HepG2 (cell line): ENCODE results near the gene LNX2. TPM values are rescaled to one million over a fixed set of nuclear protein-coding genes. Genes with fewer than 3 reads are reported as not detected.

ENCODE experiments used
- CAMTA2 ChIP-seq: sonication (generic); formaldehyde crosslinking; IDR thresholded peaks from 2 replicates; pipeline ENCODE4 v1.4.0; 2020; ENCODE audit warnings: mild to moderate bottlenecking, missing genetic modification reagents, borderline replicate concordance
- CHCHD3 ChIP-seq: sonication (generic); formaldehyde crosslinking; IDR thresholded peaks from 2 replicates; pipeline ENCODE4 v1.8.0; 2022; ENCODE audit warnings: mild to moderate bottlenecking, missing genetic modification reagents, moderate library complexity
- ISX ChIP-seq: sonication (generic); formaldehyde crosslinking; conservative IDR thresholded peaks from 2 replicates; pipeline ENCODE4 v1.5.0; 2020; ENCODE audit warnings: missing genetic modification reagents
- MAZ ChIP-seq, 2 experiments: sonication (generic) in 1 of 2; formaldehyde crosslinking in 1 of 2; IDR thresholded peaks; 2 replicates each; pipeline versions ENCODE4 v1.5.0 to v1.6.1; 2012 to 2020; ENCODE audit warnings: low read depth in 2 of 2, mild to moderate bottlenecking in 2 of 2, borderline replicate concordance in 1 of 2, improper control_type of control experiment in 1 of 2, low read length in 1 of 2, missing genetic modification reagents in 1 of 2, moderate library complexity in 1 of 2
- POGK ChIP-seq: sonication (generic); formaldehyde crosslinking; conservative IDR thresholded peaks from 2 replicates; pipeline ENCODE4 v1.8.0; 2022; ENCODE audit warnings: mild to moderate bottlenecking, moderate library complexity, missing genetic modification reagents
- SMARCE1 ChIP-seq: fragments of 450-650 bp; IDR thresholded peaks from 2 replicates; pipeline ENCODE4 v1.6.1; 2017; ENCODE audit warnings: borderline replicate concordance
- TCF7L2 ChIP-seq: IDR thresholded peaks from 2 replicates; pipeline ENCODE4 v1.6.1; 2011; ENCODE audit warnings: mild to moderate bottlenecking, low read depth, low read length, moderate library complexity
- ZBTB10 ChIP-seq: sonication (generic); formaldehyde crosslinking; IDR thresholded peaks from 2 replicates; pipeline ENCODE4 v1.4.0; 2020; ENCODE audit warnings: missing genetic modification reagents, borderline replicate concordance
- ZNF256 ChIP-seq: sonication (generic); formaldehyde crosslinking; conservative IDR thresholded peaks from 2 replicates; pipeline ENCODE4 v1.4.0; 2020; ENCODE audit warnings: missing genetic modification reagents
- ZNF609 ChIP-seq: sonication (generic); formaldehyde crosslinking; IDR thresholded peaks from 2 replicates; pipeline ENCODE4 v1.4.0; 2020; ENCODE audit warnings: mild to moderate bottlenecking, missing genetic modification reagents, borderline replicate concordance
- ZNF766 ChIP-seq: sonication (generic); formaldehyde crosslinking; IDR thresholded peaks from 2 replicates; pipeline ENCODE4 v1.5.0; 2020; ENCODE audit warnings: missing genetic modification reagents, borderline replicate concordance
- ZSCAN9 ChIP-seq: IDR thresholded peaks from 2 replicates; pipeline ENCODE4 v1.6.1; 2016; ENCODE audit warnings: borderline replicate concordance
- polyA plus RNA-seq, 8 experiments: library from polyadenylated mRNA; depleted of rRNA in 3 of 8; stranded (reverse) in 7 of 8; unstranded in 1 of 8; fragments of >200 nt; fragmentation: Illumina TruSeq in 4 of 8; extraction: Trizol in 4 of 8; gene quantifications; 2 replicates each; pipeline versions ENCODE4 v1.2.1 to v1.2.3, GENCODE V29; 2011 to 2016; ENCODE audit warnings: low read depth in 4 of 8, missing spikeins in 1 of 8, mixed read lengths in 1 of 8; ENCODE audit not compliant: insufficient read depth in 1 of 8
- total RNA-seq, 5 experiments: library from RNA; depleted of rRNA; stranded (reverse); fragments of >200 nt; fragmentation: Illumina TruSeq; extraction: Trizol; gene quantifications; 2 replicates each; pipeline ENCODE4 v1.2.3, GENCODE V29; 2016; ENCODE audit warnings: low read depth in 1 of 5

The LNX2 gene
- total and polyA plus RNA-seq, 2 of the 13 experiments (the other 11 are each of a cell fraction or from before 2014, with no cell fraction given), result 9.2 to 9.7 TPM

GRCh38 chr13:27621366-27622101 is 1.2 kb upstream of the LNX2 start, which contains the start of gene POLR1D (continued):
- TF ChIP-seq ZBTB10 (CRISPR knock-in tag), result 0 out of 2 replicates have a peak, but pooled peaks have one; percentile 38
- TF ChIP-seq ZNF609 (CRISPR knock-in tag), result peak; percentile 62
- TF ChIP-seq ISX, result no peak
- TF ChIP-seq CHCHD3 (CRISPR knock-in tag), result no peak
- no peak for TF ChIP-seq ZSCAN9 (CRISPR knock-in tag)
- TF ChIP-seq POGK, result peak; percentile 57; the same call in 1 of the 2 replicates
- TF ChIP-seq CAMTA2 (CRISPR knock-in tag), result no peak
- no peak for TF ChIP-seq ZNF256
- TF ChIP-seq MAZ (IDR thresholded peaks at IDR 0.05; ENCODE audit: borderline replicate concordance, low read depth, low read length), result peak; percentile 45; the same call in 1 of the 2 replicates
- peak; percentile 88 for TF ChIP-seq MAZ (CRISPR knock-in tag; IDR thresholded peaks at IDR 0.05; ENCODE audit: low read depth)
- no peak for TF ChIP-seq SMARCE1
- no peak for TF ChIP-seq ZNF766
- TF ChIP-seq TCF7L2, result no peak
